Erythroblast (primary cell): ENCODE results near the gene BNIP5.
"Not testable (repeated sequence)": the region's sequence is repeated elsewhere in the genome, so short reads cannot be mapped to it uniquely, and the experiment has no call there.

ENCODE experiments used
- GATA1 ChIP-seq: IDR thresholded peaks from 2 replicates; pipeline ENCODE4 v1.6.1; 2011; ENCODE audit warnings: low read depth, mild to moderate bottlenecking, control low read depth, low read length, moderate library complexity
- POLR2A ChIP-seq: IDR thresholded peaks from 2 replicates; pipeline ENCODE4 v1.6.1; 2011; ENCODE audit warnings: mild to moderate bottlenecking, low read length

- TF ChIP-seq POLR2A, GATA1: not testable (repeated sequence)
These were observed 26.7 kb upstream of the BNIP5 start for GRCh38 chr6:36363371-36363752.
